HEK293T (cell line): ENCODE data around the gene DOCK10.

ENCODE experiments used
- ARNT ChIP-seq: fragments of 450-650 bp; IDR thresholded peaks from 2 replicates; pipeline ENCODE4 v1.6.1; 2017; ENCODE audit warnings: mild to moderate bottlenecking
- BHLHE40 ChIP-seq: fragments of 450-650 bp; IDR thresholded peaks from 2 replicates; pipeline ENCODE4 v1.6.1; 2016; ENCODE audit warnings: mild to moderate bottlenecking, moderate library complexity, borderline replicate concordance
- ELF4 ChIP-seq: fragments of 450-650 bp; IDR thresholded peaks from 2 replicates; pipeline ENCODE4 v1.6.1; 2017; ENCODE audit warnings: antibody characterized with exemption
- FOXA1 ChIP-seq: fragments of 450-650 bp; IDR thresholded peaks from 2 replicates; pipeline ENCODE4 v1.6.1; 2016; ENCODE audit warnings: mild to moderate bottlenecking
- FOXM1 ChIP-seq: fragments of 450-650 bp; IDR thresholded peaks from 2 replicates; pipeline ENCODE4 v1.6.1; 2017; ENCODE audit warnings: mild to moderate bottlenecking, borderline replicate concordance
- HDGF ChIP-seq: fragments of 450-650 bp; IDR thresholded peaks from 2 replicates; pipeline ENCODE4 v1.6.1; 2017; ENCODE audit warnings: antibody characterized with exemption, borderline replicate concordance
- L3MBTL2 ChIP-seq: fragments of 450-650 bp; conservative IDR thresholded peaks from 2 replicates; pipeline ENCODE4 v1.6.1; 2016; ENCODE audit warnings: mild to moderate bottlenecking
- LEF1 ChIP-seq: fragments of 450-650 bp; IDR thresholded peaks from 2 replicates; pipeline ENCODE4 v1.6.1; 2017; ENCODE audit warnings: mild to moderate bottlenecking, borderline replicate concordance
- NFRKB ChIP-seq: fragments of 450-650 bp; IDR thresholded peaks from 2 replicates; pipeline ENCODE4 v1.6.1; 2016; ENCODE audit warnings: mild to moderate bottlenecking, moderate library complexity
- PKNOX1 ChIP-seq: fragments of 450-650 bp; IDR thresholded peaks from 2 replicates; pipeline ENCODE4 v1.6.1; 2016
- SP1 ChIP-seq: fragments of 450-650 bp; IDR thresholded peaks from 2 replicates; pipeline ENCODE4 v1.6.1; 2017
- SUZ12 ChIP-seq: fragments of 450-650 bp; IDR thresholded peaks from 2 replicates; pipeline ENCODE4 v1.6.1; 2016; ENCODE audit warnings: mild to moderate bottlenecking
- TARDBP ChIP-seq: fragments of 450-650 bp; IDR thresholded peaks from 2 replicates; pipeline ENCODE4 v1.6.1; 2016

- no peak for TF ChIP-seq BHLHE40
- no peak for TF ChIP-seq FOXM1
- TF ChIP-seq NFRKB: no peak
- TF ChIP-seq ELF4: no peak
- no peak for TF ChIP-seq LEF1
- TF ChIP-seq SP1: no peak
- no peak for TF ChIP-seq SUZ12
- no peak for TF ChIP-seq TARDBP
- TF ChIP-seq PKNOX1: no peak
- TF ChIP-seq ARNT: no peak
- TF ChIP-seq FOXA1: no peak
- TF ChIP-seq HDGF: no peak
- no peak for TF ChIP-seq L3MBTL2
These were observed 267.5 kb downstream of the DOCK10 start for GRCh38 chr2:224774735-224775134.
